DND-41 (cell line): ENCODE results near the gene JMJD1C.

Source experiments
- ATAC-seq: fragments of 200-7000 bp; cut with Tn5 transposase; 3 replicates; pipeline ENCODE4 v1.9.1; 2021; ENCODE audit warnings: low read depth; ENCODE audit not compliant: insufficient read depth
- DNase-seq: peaks from one replicate; pipeline ENCODE4 v3.0.0-alpha.2; 2020
- H2AFZ ChIP-seq: 2 replicates; pipeline ENCODE4 v1.6.0; 2012; ENCODE audit warnings: low read depth, low read length
- H3K27ac ChIP-seq: 2 replicates; pipeline ENCODE4 v1.5.1; 2012; ENCODE audit warnings: low read length, inconsistent platforms
- H3K27me3 ChIP-seq: fragments of 200-600 bp; sonication (generic); 2 replicates; pipeline ENCODE4 v1.6.0; 2012; ENCODE audit warnings: low read length, mild to moderate bottlenecking, inconsistent platforms; ENCODE audit not compliant: insufficient read depth, poor library complexity
- H3K36me3 ChIP-seq: 2 replicates; pipeline ENCODE4 v1.5.1; 2012; ENCODE audit warnings: low read length, inconsistent platforms; ENCODE audit not compliant: insufficient read depth
- H3K4me1 ChIP-seq: 2 replicates; pipeline ENCODE4 v1.5.1; 2012; ENCODE audit warnings: mild to moderate bottlenecking, low read length; ENCODE audit not compliant: insufficient read depth
- H3K4me2 ChIP-seq: 2 replicates; pipeline ENCODE4 v1.6.0; 2012; ENCODE audit warnings: mild to moderate bottlenecking, moderate library complexity, low read length, inconsistent platforms; ENCODE audit not compliant: insufficient read depth
- H3K4me3 ChIP-seq, 2 experiments: fragments of 200-600 bp in 1 of 2; shearing (Covaris generic) in 1 of 2; 2 replicates each; pipeline ENCODE4 v1.5.1; 2012 to 2016; ENCODE audit warnings: inconsistent platforms in 2 of 2, low read length in 2 of 2, mild to moderate bottlenecking in 2 of 2, low read depth in 1 of 2, moderate library complexity in 1 of 2
- H3K79me2 ChIP-seq: 2 replicates; pipeline ENCODE4 v1.6.0; 2012; ENCODE audit warnings: low read length, inconsistent platforms; ENCODE audit not compliant: insufficient read depth
- H3K9ac ChIP-seq: 2 replicates; pipeline ENCODE4 v1.6.0; 2012; ENCODE audit warnings: low read depth, mild to moderate bottlenecking, inconsistent platforms, low read length, moderate library complexity
- H3K9me3 ChIP-seq: 2 replicates; pipeline ENCODE4 v1.5.1; 2012; ENCODE audit warnings: low read length, moderate library complexity, mild to moderate bottlenecking, inconsistent platforms; ENCODE audit not compliant: insufficient read depth, severe bottlenecking
- H4K20me1 ChIP-seq: 2 replicates; pipeline ENCODE4 v1.6.0; 2012; ENCODE audit warnings: low read length; ENCODE audit not compliant: insufficient read depth
- EZH2 ChIP-seq: IDR thresholded peaks from 3 replicates; pipeline ENCODE4 v1.6.1; 2012; ENCODE audit warnings: borderline replicate concordance, low read depth, mild to moderate bottlenecking, moderate library complexity, low read length, inconsistent platforms; ENCODE audit not compliant: severe bottlenecking
- TF ChIP-seq, protein P1 (sequence below): IDR thresholded peaks from 2 replicates; pipeline ENCODE4 v1.5.1; 2012; ENCODE audit warnings: borderline replicate concordance, low read length, moderate library complexity, mild to moderate bottlenecking; ENCODE audit not compliant: poor library complexity, severe bottlenecking; ENCODE audit errors: extremely low read depth

The JMJD1C gene

DNA sequence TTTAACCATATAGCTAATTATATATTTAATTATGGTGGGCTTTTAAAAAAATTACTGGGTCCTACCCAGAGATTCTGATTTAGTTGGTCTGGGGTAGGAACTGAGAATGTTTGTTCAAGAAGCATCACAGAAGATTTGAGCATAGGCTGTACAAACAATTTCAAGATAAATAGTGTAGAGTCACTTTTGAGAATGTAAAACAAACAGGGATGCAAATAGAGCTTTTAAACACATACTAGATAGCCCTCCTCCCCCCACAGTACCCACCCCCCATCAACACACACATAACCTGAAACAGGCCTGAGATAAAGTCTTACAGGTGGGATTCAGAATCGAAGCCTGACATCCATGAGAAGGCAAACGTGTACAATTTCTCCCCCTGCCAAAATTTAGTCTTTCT, 39.8 kb upstream of the JMJD1C start:
- H4K20me1 ChIP-seq = peaks cover 50% of the 10 kb centered on the region
- no peak overlapping the region for H3K9ac ChIP-seq
- H3K27ac ChIP-seq = no peak overlapping the region
- no peaks in the 10 kb centered on the region for H3K9me3 ChIP-seq
- H3K4me2 ChIP-seq = no peak overlapping the region
- H3K27me3 ChIP-seq = no peaks in the 10 kb centered on the region
- no peak overlapping the region for H2AFZ ChIP-seq
- peaks cover 98% of the 10 kb centered on the region for H3K79me2 ChIP-seq
- no peak for TF ChIP-seq EZH2
- TF ChIP-seq, protein P1, sequence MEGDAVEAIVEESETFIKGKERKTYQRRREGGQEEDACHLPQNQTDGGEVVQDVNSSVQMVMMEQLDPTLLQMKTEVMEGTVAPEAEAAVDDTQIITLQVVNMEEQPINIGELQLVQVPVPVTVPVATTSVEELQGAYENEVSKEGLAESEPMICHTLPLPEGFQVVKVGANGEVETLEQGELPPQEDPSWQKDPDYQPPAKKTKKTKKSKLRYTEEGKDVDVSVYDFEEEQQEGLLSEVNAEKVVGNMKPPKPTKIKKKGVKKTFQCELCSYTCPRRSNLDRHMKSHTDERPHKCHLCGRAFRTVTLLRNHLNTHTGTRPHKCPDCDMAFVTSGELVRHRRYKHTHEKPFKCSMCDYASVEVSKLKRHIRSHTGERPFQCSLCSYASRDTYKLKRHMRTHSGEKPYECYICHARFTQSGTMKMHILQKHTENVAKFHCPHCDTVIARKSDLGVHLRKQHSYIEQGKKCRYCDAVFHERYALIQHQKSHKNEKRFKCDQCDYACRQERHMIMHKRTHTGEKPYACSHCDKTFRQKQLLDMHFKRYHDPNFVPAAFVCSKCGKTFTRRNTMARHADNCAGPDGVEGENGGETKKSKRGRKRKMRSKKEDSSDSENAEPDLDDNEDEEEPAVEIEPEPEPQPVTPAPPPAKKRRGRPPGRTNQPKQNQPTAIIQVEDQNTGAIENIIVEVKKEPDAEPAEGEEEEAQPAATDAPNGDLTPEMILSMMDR = no peak
- ATAC-seq = no peak
- H3K4me1 ChIP-seq = no peaks in the 10 kb centered on the region
- no peak overlapping the region for H3K4me3 ChIP-seq
- no peak for DNase-seq
- no peaks in the 10 kb centered on the region for H3K36me3 ChIP-seq

DNA sequence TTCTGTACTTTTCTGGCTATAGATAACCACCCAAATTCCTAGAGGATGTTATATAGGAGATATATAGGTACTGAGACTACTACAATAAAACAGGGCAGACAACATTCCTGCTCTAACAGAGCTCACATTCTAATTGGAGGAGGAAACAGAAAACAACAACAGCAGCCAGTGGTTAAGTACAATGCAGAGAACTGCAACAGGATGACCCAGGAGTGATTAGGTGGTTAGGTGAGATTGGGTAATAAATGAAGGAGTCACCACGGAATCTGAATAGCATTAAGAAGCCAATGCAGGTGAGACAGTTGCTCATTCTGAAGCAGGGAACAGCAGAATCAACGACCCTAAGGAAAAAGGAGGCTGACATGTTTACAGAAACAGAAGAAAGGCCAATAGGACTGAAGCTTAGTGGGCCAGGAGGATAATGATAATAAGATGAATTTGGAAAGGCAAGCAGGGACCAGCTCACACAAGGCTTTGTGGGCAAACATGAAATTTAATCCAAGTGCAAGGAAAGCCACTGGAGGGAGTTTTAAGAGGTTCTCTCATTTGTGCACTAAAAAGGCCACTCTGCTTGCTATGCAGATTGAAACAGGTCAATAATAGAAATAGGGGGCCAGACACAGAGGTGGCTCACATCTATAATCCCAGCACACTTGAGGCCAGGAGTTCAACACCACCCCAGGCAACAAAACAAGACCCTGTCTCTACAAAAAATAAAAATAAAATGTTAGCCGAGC, 38.5 kb upstream of the JMJD1C start:
- Histone ChIP-seq H3K27me3 (no peaks in the 10 kb centered on the region), H3K9me3 (no peaks in the 10 kb centered on the region), H3K79me2 (peaks cover 98% of the 10 kb centered on the region), H2AFZ (no peak overlapping the region), H3K4me2 (no peak overlapping the region), H3K4me3 (no peak overlapping the region), H4K20me1 (peaks cover 59% of the 10 kb centered on the region), H3K36me3 (no peaks in the 10 kb centered on the region), H3K9ac (no peak overlapping the region), H3K27ac (no peak overlapping the region), H3K4me1 (no peaks in the 10 kb centered on the region)
- ATAC-seq (no peak), DNase-seq (no peak)
- TF ChIP-seq, protein P1 = no peak
- no peak for TF ChIP-seq EZH2

DNA sequence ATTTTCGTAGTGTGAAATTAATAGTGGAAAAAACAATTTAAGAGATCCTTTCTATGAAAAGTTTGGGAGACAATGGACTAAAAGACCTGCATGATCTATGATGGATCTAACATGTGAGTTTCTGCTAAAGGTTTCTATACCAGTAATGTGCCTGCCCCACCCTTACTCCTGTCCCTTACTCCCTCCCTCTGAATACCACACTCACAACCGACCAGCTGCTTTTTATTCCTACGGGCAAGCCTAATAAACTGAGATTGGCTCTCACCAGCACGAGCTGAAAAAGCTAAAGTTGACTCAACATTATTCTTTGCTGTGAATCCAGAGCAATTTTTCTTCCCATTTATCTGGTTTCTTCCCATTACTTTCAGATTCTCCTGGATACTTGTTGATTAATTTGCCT, 37.6 kb upstream of the JMJD1C start:
- H2AFZ ChIP-seq = no peak overlapping the region
- H3K79me2 ChIP-seq = peaks cover 98% of the 10 kb centered on the region
- H3K36me3 ChIP-seq = no peaks in the 10 kb centered on the region
- H3K27me3 ChIP-seq = no peaks in the 10 kb centered on the region
- peaks cover 67% of the 10 kb centered on the region for H4K20me1 ChIP-seq
- no peak overlapping the region for H3K4me3 ChIP-seq
- DNase-seq (no peak), ATAC-seq (no peak)
- H3K9ac ChIP-seq = no peak overlapping the region
- H3K27ac ChIP-seq = no peak overlapping the region
- TF ChIP-seq EZH2 = no peak
- TF ChIP-seq, protein P1 = no peak
- H3K9me3 ChIP-seq = no peaks in the 10 kb centered on the region
- no peaks in the 10 kb centered on the region for H3K4me1 ChIP-seq
- H3K4me2 ChIP-seq = no peak overlapping the region

DNA sequence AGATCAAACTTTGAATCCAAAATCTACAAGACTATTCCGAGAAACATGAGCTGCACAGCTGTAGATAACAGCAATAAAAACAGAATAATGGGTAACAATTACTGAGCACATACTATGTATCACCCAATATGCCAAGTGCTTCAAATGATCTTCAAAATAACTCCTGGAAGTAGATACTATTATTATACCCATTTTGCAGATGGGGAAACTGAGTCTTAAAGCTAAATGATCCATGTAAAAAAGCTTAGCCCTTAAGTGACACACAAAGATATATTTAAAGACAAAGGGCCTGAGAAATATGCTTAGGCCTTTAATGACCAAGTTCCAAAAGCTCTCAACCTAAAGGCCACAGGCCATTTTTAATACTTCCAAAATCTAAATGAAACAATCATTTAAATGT, 37.1 kb upstream of the JMJD1C start:
- Histone ChIP-seq H3K27ac (no peak overlapping the region), H3K79me2 (peaks cover 98% of the 10 kb centered on the region), H4K20me1 (peaks cover 66% of the 10 kb centered on the region), H3K9ac (no peak overlapping the region), H3K27me3 (no peaks in the 10 kb centered on the region), H2AFZ (no peak overlapping the region), H3K9me3 (no peaks in the 10 kb centered on the region), H3K4me2 (no peak overlapping the region), H3K36me3 (no peaks in the 10 kb centered on the region), H3K4me3 (no peak overlapping the region), H3K4me1 (no peaks in the 10 kb centered on the region)
- TF ChIP-seq, protein P1 = no peak
- ATAC-seq (no peak), DNase-seq (no peak)
